Retinal pigment epithelial cell (primary cell): ENCODE measurements around the gene TXNRD3.
A peak's percentile ranks its signal among the peaks of the same experiment; 100 is the strongest.

ENCODE experiments used
- DNase-seq: peaks from one replicate; pipeline ENCODE4 v3.0.0-alpha.2; 2010; ENCODE audit warnings: low read depth
- H3K4me3 ChIP-seq: 2 replicates; pipeline ENCODE4 v1.5.1; 2011; ENCODE audit warnings: mild to moderate bottlenecking, low read length, control low read depth, moderate library complexity
- TF ChIP-seq, protein P1 (sequence below): conservative IDR thresholded peaks from 2 replicates; pipeline ENCODE4 v1.5.1; 2011; ENCODE audit warnings: low read depth, low read length, control low read depth, inconsistent platforms

TXNRD3 gene

DNA sequence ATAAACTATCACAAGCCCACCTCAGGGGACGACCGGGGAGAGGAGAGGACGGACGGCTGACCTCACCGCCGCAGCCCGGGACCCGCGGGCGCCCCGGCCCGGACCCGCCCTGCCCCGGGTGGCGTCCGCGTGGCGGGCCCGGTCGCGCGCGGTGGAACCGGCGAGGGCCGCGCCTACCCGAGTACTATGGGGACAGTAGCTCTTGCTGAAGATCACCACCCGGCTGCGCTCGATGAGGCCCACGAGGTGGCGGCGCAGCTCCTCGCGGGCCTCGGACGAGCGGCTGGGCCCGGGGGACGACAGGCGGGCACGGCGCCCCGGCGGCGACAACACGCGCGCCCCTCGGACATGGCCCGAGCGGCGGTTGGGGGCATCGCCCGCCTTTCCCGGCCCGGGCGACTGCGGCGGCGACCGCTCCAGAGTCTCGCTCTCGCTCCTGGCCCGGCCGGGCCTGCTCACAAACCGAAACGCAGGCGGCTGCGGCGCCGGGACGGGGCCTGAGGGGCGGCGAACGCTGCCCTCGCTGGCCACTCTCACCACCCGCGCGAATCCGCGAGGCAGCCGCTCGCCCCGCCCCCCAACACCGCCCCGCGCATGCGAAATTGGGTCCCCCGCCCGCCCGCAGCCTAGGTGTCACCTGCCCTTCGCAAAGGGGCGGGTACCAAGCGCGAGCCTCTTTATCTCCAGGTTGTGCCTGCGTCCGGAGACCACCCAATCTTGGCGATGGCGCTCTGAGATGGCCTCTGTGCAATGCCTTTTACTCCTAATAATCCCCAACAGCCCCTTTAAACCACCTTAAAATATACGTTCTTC lies at the start of gene TXNRD3:
Gene TXNRD3 (minus strand): TSS at position 554 of the 813 bp plus-strand sequence.
- H3K4me3 ChIP-seq, result peak within 1 kb of the TSS; percentile 65
- no peak for DNase-seq
- TF ChIP-seq, protein P1, sequence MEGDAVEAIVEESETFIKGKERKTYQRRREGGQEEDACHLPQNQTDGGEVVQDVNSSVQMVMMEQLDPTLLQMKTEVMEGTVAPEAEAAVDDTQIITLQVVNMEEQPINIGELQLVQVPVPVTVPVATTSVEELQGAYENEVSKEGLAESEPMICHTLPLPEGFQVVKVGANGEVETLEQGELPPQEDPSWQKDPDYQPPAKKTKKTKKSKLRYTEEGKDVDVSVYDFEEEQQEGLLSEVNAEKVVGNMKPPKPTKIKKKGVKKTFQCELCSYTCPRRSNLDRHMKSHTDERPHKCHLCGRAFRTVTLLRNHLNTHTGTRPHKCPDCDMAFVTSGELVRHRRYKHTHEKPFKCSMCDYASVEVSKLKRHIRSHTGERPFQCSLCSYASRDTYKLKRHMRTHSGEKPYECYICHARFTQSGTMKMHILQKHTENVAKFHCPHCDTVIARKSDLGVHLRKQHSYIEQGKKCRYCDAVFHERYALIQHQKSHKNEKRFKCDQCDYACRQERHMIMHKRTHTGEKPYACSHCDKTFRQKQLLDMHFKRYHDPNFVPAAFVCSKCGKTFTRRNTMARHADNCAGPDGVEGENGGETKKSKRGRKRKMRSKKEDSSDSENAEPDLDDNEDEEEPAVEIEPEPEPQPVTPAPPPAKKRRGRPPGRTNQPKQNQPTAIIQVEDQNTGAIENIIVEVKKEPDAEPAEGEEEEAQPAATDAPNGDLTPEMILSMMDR, result no peak

DNA sequence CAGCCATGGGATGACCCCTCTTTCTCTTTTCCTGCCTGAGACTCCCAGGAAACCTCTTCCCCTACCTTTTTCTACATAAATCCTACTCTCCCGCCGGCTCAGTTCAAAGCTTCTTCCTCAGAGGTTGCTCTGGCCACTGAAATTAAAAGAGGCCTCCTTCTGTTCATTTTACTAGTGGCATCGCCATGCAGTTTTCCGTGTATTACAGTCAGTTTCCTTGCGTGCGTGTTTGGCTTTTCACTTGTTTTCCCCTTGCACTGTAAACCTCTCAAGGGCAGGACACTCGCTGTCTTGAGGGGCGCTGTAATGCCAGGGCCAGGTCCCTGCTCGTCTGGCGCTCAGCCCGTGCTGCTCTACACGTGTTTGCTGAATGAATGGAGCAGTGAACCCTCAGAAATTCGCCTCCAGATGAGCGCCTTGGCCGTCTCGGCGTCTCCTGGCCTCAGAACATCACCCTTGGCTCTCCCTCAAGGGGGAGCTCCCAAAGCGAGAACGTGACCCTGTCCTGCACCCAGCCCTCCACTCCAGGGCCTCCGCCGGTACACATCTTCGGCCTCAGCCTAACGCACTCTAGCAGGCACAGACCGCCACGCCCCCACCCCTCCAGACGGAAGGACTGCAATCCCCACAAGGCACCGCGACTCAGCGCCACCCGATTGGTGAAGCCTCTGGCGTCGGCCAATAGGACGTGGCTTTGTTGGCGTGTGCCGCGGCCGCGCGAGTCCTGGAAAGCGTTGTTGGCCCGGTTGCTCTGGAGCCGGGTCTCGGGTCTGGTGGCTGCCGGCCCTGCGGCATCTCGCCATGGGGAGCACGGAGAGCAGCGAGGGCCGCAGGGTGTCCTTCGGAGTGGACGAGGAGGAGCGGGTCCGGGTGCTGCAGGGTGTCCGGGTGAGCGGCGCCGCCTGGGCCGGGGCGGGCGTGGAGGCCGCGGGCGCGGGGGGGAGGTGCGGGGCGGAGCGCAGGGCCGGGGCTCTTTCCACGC lies 48.9 kb upstream of the TXNRD3 start, which contains the start of gene CHCHD6:
Gene CHCHD6 (plus strand): TSS at position 729 of the 982 bp plus-strand sequence. CDS start 73 bp downstream, at position 802.
- peak within 1 kb of the TSS; percentile 72 for H3K4me3 ChIP-seq
- TF ChIP-seq, protein P1, result peak; percentile 21
- DNase-seq, result peak; percentile 81

GRCh38 chr3:126699011-126699410 lies 44.1 kb upstream of the TXNRD3 start:
- DNase-seq, result no peak
- no peak overlapping the region for H3K4me3 ChIP-seq
- TF ChIP-seq, protein P1, result no peak

DNA sequence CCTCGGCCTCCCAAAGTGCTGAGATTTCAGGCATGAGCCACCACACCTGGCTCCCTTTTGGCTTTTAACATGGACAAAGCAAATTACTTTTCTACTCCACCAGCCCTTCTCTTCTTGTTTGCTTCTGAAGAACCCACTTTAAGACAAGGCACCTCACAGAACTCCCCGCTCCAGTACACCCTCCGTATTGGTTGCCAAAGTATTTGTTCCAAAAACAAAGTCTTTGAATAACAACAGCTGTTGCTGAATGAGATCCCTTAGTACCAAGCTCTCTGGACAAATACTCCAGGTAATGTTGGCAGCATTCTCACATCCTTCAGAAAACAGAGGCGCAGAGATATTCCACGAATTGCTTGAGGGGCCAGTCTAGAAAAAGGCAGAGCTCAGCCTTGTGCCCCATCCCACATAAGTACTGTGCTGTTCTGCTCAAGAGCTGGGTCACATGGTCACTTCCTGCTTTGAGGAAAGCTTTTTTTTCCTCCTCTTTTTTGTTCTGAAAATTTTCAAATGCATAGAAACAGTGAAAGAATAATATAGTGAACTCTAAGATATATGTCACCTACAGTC lies 41.9 kb upstream of the TXNRD3 start:
- H3K4me3 ChIP-seq, result no peak overlapping the region
- DNase-seq, result no peak
- TF ChIP-seq, protein P1, result no peak

DNA sequence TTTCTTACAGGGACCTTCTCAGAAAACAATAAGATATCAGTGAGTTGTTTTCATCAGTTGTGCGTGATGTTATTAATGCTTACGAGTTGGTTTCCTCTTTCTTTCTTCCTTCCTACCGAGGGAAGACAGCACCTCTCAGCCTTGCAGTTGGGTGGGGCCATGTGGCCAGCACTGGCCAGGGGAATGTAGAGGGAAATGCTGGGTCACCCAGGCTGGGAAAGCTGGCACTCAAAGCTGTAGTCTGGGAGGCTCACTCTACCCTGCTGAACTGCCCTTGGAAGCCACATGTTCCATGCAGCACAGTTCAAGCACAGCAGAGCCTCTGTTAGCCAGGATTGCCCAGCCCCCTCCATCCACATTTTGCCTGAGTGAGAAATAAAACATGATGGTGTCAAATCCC lies 39.0 kb upstream of the TXNRD3 start:
- TF ChIP-seq, protein P1, result no peak
- H3K4me3 ChIP-seq, result no peak overlapping the region
- DNase-seq, result no peak

DNA sequence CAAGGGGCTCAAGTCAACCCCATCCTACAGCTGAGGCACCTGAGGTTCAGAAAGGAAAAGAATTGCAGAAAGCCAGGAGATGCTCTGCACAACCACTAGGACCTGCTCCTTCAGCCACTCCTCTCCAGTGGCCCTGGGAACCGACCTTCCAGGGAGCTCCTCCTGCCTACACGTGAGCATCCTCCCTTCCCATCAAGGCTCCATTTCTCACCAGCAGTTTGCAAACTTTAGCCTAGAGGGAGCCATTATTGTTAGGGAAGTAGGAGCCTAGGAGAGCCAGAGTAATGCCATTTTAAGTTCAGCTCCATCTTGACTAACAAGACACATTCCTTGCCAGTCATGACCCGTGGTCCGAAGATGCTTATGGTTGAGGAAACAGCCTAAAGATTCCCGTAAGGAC lies 37.9 kb upstream of the TXNRD3 start:
- no peak overlapping the region for H3K4me3 ChIP-seq
- DNase-seq, result no peak
- TF ChIP-seq, protein P1, result no peak
